GM12878 (cell line): Measurements from ENCODE around the gene PRKN. TPM values are rescaled to one million over a fixed set of nuclear protein-coding genes. Genes with fewer than 3 reads are reported as not detected.

Experiments
- ATAC-seq: fragments of 200-7000 bp; cut with Tn5 transposase; 3 replicates; pipeline ENCODE4 v1.9.1; 2020; ENCODE audit warnings: mild to moderate bottlenecking, moderate library complexity
- BruUV-seq: library from RNA; stranded (reverse); fragments of 400-500 nt; replicated peaks from 2 replicates; lab custom pipeline; 2021; lab: Mats Ljungman, UMichigan
- CTCF ChIA-PET: fragments of 300-600 bp; sonication (Branson Sonifier 250); formaldehyde crosslinking; extraction: SDS; loops from one replicate; lab custom pipeline; 2021; ENCODE audit warnings: inconsistent platforms; lab: Yijun Ruan, JAX
- POLR2A ChIA-PET: fragments of 350-600 bp; formaldehyde crosslinking; extraction: SDS; loops from one replicate; lab custom pipeline; 2021; ENCODE audit warnings: inconsistent platforms; lab: Charles Lee
- RAD21 ChIA-PET: fragments of 300-600 bp; sonication (Branson Sonifier 250); formaldehyde crosslinking; loops from one replicate; lab custom pipeline; 2023; ENCODE audit warnings: antibody characterized with exemption; ENCODE audit not compliant: unreplicated experiment; lab: Charles Lee
- SMC1A ChIA-PET: fragments of 300-600 bp; sonication (Branson Sonifier 250); formaldehyde crosslinking; loops from one replicate; lab custom pipeline; 2023; ENCODE audit not compliant: unreplicated experiment, uncharacterized antibody; lab: Charles Lee
- DNase-seq: peaks from one replicate; pipeline ENCODE4 v3.0.0-alpha.2; 2011; ENCODE audit warnings: low read depth, low spot score
- FAIRE-seq: peaks from 3 replicates; lab custom pipeline; 2011; peaks lifted over from hg19 to GRCh38; lab: Jason Lieb, UNC
- H2AFZ ChIP-seq: 2 replicates; pipeline ENCODE4 v1.6.0; 2011; ENCODE audit warnings: low read depth, low read length, control low read depth; ENCODE audit not compliant: control insufficient read depth
- H3K27ac ChIP-seq: 2 replicates; pipeline ENCODE4 v1.5.1; 2011; ENCODE audit warnings: control low read depth; ENCODE audit not compliant: control insufficient read depth, insufficient read depth
- H3K27me3 ChIP-seq, 2 experiments: replicated peaks in 1 of 2; 2 replicates each; pipeline versions ENCODE4 v1.6.0 to v1.6.1; 2011; ENCODE audit warnings: low read length in 1 of 2; ENCODE audit not compliant: control insufficient read depth in 2 of 2, insufficient read depth in 2 of 2
- H3K36me3 ChIP-seq, 2 experiments: 2 replicates each; pipeline ENCODE4 v1.5.1; 2011; ENCODE audit warnings: low read length in 1 of 2; ENCODE audit not compliant: control insufficient read depth in 2 of 2, insufficient read depth in 2 of 2
- H3K4me1 ChIP-seq: 2 replicates; pipeline ENCODE4 v1.6.1; 2011; ENCODE audit warnings: mild to moderate bottlenecking, low read length, moderate library complexity, mixed read lengths; ENCODE audit not compliant: control insufficient read depth, insufficient read depth
- H3K4me2 ChIP-seq: 2 replicates; pipeline ENCODE4 v1.6.0; 2011; ENCODE audit warnings: control low read depth; ENCODE audit not compliant: control insufficient read depth, insufficient read depth
- H3K4me3 ChIP-seq: fragments of 200-600 bp; sonication (generic); 2 replicates; pipeline ENCODE4 v1.5.1; 2016
- H3K79me2 ChIP-seq: 2 replicates; pipeline ENCODE4 v1.6.0; 2011; ENCODE audit warnings: low read length; ENCODE audit not compliant: control insufficient read depth, insufficient read depth
- H3K9ac ChIP-seq: 2 replicates; pipeline ENCODE4 v1.8.0; 2011; ENCODE audit warnings: low read length, control low read depth, mixed read lengths; ENCODE audit not compliant: control insufficient read depth, insufficient read depth
- H3K9me3 ChIP-seq: replicated peaks from 3 replicates; pipeline ENCODE4 v1.5.1; 2011; ENCODE audit warnings: mild to moderate bottlenecking, low read length; ENCODE audit not compliant: control insufficient read depth, insufficient read depth
- H4K20me1 ChIP-seq: 2 replicates; pipeline ENCODE4 v1.6.0; 2011; ENCODE audit not compliant: control insufficient read depth, insufficient read depth
- CBFB ChIP-seq: IDR thresholded peaks from 2 replicates; pipeline ENCODE4 v1.6.1; 2016; ENCODE audit warnings: antibody characterized with exemption, low read depth
- NFYB ChIP-seq: IDR thresholded peaks from 2 replicates; pipeline ENCODE4 v1.6.1; 2011; ENCODE audit warnings: low read depth, mild to moderate bottlenecking, low read length, improper control_type of control experiment, moderate library complexity; ENCODE audit not compliant: insufficient read depth
- SMAD5 ChIP-seq: IDR thresholded peaks from 2 replicates; pipeline ENCODE4 v1.6.1; 2016; ENCODE audit warnings: antibody characterized with exemption, low read depth
- SRF ChIP-seq, 2 experiments: IDR thresholded peaks; 2 replicates each; pipeline ENCODE4 v1.6.1; 2011; ENCODE audit warnings: low read depth in 2 of 2, low read length in 2 of 2, mild to moderate bottlenecking in 1 of 2, moderate library complexity in 1 of 2
- TCF12 ChIP-seq: IDR thresholded peaks from 2 replicates; pipeline ENCODE4 v1.6.1; 2011; ENCODE audit warnings: low read depth, mild to moderate bottlenecking, low read length
- WGBS: methylation state at CpG from one replicate; pipeline ENCODE4 v1.1.6; 2016; ENCODE audit warnings: low lambda C conversion rate; ENCODE audit not compliant: insufficient replicate concordance, insufficient coverage; ENCODE audit errors: missing lambda C conversion rate; 5-methylcytosine and 5-hydroxymethylcytosine counted together
- in situ Hi-C: fragments of 300-500 bp; cut with MboI; formaldehyde crosslinking; loops from 9 replicates; pipeline ENCODE4 v1.14.3; 2018; ENCODE audit warnings: mixed read lengths
- intact Hi-C: fragments of 100-400 bp; cut with micrococcal nuclease; formaldehyde crosslinking; loops from one replicate; pipeline ENCODE4 v1.14.2; 2022; ENCODE audit not compliant: unreplicated experiment
- polyA plus RNA-seq, 11 experiments: library from polyadenylated mRNA; depleted of rRNA in 4 of 11; unstranded in 6 of 11; stranded (reverse) in 5 of 11; fragments of >200 nt; fragmentation: Nextera tagmentation in 4 of 11; fragmentation: Illumina TruSeq in 1 of 11; extraction: Ambion mirVana in 4 of 11; extraction: Trizol in 1 of 11; gene quantifications; 1 replicate in 1 of 11; 2 replicates in 10 of 11; pipeline versions ENCODE4 v1.2.1 to v1.2.3, GENCODE V29; 2011 to 2016; ENCODE audit warnings: inconsistent platforms in 2 of 11, missing spikeins in 2 of 11, low read depth in 1 of 11
- total RNA-seq, 4 experiments: library from RNA; depleted of rRNA in 3 of 4; stranded (reverse); fragments of >200 nt in 3 of 4; fragmentation: Illumina TruSeq in 1 of 4; extraction: Trizol in 1 of 4; gene quantifications; 2 replicates each; pipeline versions ENCODE4 v1.2.1 to v1.2.3, GENCODE V29; 2013 to 2021

The PRKN gene
- total and polyA plus RNA-seq, 10 of the 15 experiments (the other 5 are each of a cell fraction or from before 2014, with no cell fraction given) = 0.06 to 0.09 TPM; not detected in 8

GRCh38 chr6:161943561-161943960 is 784.0 kb downstream of the PRKN start:
- H4K20me1 ChIP-seq = no peaks in the 10 kb centered on the region
- H3K4me3 ChIP-seq = no peak overlapping the region
- no peak overlapping the region for H3K9ac ChIP-seq
- no peak for FAIRE-seq
- no peaks in the 10 kb centered on the region for H3K9me3 ChIP-seq
- no TSS peak for BruUV-seq
- in situ Hi-C loops (no loop called here), intact Hi-C loops (no loop called here)
- no peak for ATAC-seq
- H3K4me2 ChIP-seq = no peak overlapping the region
- TF ChIP-seq TCF12 = no peak
- no peak overlapping the region for H3K27ac ChIP-seq
- ChIA-PET CTCF (no interaction called here), SMC1A (no interaction called here), POLR2A (no interaction called here), RAD21 (no interaction called here)
- no peaks in the 10 kb centered on the region for H3K4me1 ChIP-seq
- no peak overlapping the region for H2AFZ ChIP-seq
- no peaks in the 10 kb centered on the region for H3K79me2 ChIP-seq
- H3K27me3 ChIP-seq = no peaks in the 10 kb centered on the region
- no peaks in the 10 kb centered on the region for H3K36me3 ChIP-seq
- DNase-seq = no peak

GRCh38 chr6:161941565-161941964 is 786.0 kb downstream of the PRKN start:
- CTCF ChIA-PET = no interaction called here
- H3K27me3 ChIP-seq = no peaks in the 10 kb centered on the region
- no TSS peak for BruUV-seq
- SMC1A ChIA-PET = no interaction called here
- WGBS = 40% methylated on average over 3 of the region's 3 CpGs
- POLR2A ChIA-PET = no interaction called here
- intact Hi-C loops (no loop called here), in situ Hi-C loops (no loop called here)
- no peak overlapping the region for H3K4me3 ChIP-seq
- FAIRE-seq = no peak
- no peak overlapping the region for H2AFZ ChIP-seq
- no peak overlapping the region for H3K4me2 ChIP-seq
- DNase-seq = no peak
- no peak for TF ChIP-seq CBFB
- no peak for TF ChIP-seq NFYB
- TF ChIP-seq SMAD5 = no peak
- no peak for TF ChIP-seq SRF (IDR thresholded peaks at IDR 0.05; ENCODE audit: low read depth in 2 of 2, low read length in 2 of 2)
- H4K20me1 ChIP-seq = no peaks in the 10 kb centered on the region
- no peak for ATAC-seq
- no peaks in the 10 kb centered on the region for H3K36me3 ChIP-seq
- no peak overlapping the region for H3K27ac ChIP-seq
- no peak overlapping the region for H3K9ac ChIP-seq
- RAD21 ChIA-PET = no interaction called here
- no peaks in the 10 kb centered on the region for H3K79me2 ChIP-seq
- H3K4me1 ChIP-seq = no peaks in the 10 kb centered on the region
- H3K9me3 ChIP-seq = no peaks in the 10 kb centered on the region
